Measurements from ENCODE around the gene C4BPB. TPM values are rescaled to one million over a fixed set of nuclear protein-coding genes. Genes with fewer than 3 reads are reported as not detected.
A peak's percentile ranks its signal among the peaks of the same experiment; 100 is the strongest.

The C4BPB gene
- total and polyA plus RNA-seq, 2 of the 13 experiments (the other 11 are each of a cell fraction or from before 2014, with no cell fraction given), result 155 to 266 TPM

DNA sequence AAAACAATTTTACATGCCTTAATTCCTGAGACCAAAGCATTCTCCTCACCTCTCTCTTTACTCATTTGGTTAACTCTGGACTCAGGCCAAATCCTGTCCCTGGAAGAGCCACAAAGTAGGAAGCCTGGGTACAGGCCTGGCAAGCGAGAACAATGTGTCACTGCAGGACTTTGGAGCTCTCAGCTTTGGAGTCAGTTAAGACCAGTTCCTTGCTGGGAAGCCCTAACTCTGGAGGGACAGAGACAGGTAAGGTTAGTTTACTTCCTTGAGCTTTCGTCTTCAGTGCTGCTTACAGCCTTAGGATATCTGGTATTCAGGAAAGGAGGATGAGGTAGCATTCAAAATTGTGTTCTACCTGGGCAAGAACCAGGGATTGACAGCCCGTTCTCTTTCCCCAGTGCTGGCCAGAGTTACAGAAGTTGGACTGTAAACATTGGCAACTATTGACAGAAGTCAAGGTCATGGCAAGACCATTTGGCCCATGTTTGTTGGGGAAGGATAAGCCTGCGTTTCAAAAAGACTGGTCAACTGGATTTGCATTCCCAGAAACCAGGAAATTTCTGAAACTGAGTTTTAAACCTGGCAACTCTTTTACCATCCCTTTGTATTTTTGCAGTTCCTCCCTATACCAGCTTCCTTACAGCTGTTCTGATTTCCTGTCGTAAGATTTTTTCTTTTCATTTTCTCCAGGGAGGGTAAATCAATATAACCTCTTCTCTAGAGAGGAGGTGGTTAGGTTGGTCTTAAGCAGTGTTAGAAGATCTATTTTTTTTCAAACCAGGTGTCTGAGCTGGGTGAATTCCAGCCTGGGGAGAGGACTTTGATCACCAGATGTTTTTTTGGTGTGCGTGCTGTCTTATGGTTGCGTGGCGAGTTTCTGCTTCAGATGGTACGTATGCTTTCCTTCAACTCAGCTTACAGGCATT, at the start of gene C4BPB (continued):
- TF ChIP-seq HNF4G (IDR thresholded peaks at IDR 0.05; ENCODE audit: borderline replicate concordance, low read depth, low read length), result peak; percentile 77; the same call in 1 of the 2 replicates
- peak; percentile 79; the same call in 1 of the 2 replicates for TF ChIP-seq HNF4G (CRISPR knock-in tag; IDR thresholded peaks at IDR 0.05; ENCODE audit: borderline replicate concordance, low read depth)
- no peak for TF ChIP-seq SNRNP70 (IDR thresholded peaks at IDR 0.05; ENCODE audit: low read depth, low read length)
- TF ChIP-seq ZFP1 (CRISPR knock-in tag; IDR thresholded peaks at IDR 0.05), result 0 out of 2 replicates have a peak, but pooled peaks have one; percentile 67
- no peak for TF ChIP-seq SNAPC2 (CRISPR knock-in tag; IDR thresholded peaks at IDR 0.05)
- peak; percentile 45; the same call in 1 of the 2 replicates for TF ChIP-seq TGIF2 (CRISPR knock-in tag; IDR thresholded peaks at IDR 0.05)
- peak; percentile 78 for TF ChIP-seq ONECUT2 (CRISPR knock-in tag; IDR thresholded peaks at IDR 0.05)
- TF ChIP-seq CBX2 (IDR thresholded peaks at IDR 0.05; ENCODE audit: low read depth, low read length), result no peak
- no peak for TF ChIP-seq CBX2 (CRISPR knock-in tag; IDR thresholded peaks at IDR 0.05; ENCODE audit: low read depth)
- TF ChIP-seq ZNF12 (CRISPR knock-in tag; IDR thresholded peaks at IDR 0.05), result 0 out of 2 replicates have a peak, but pooled peaks have one; percentile 20
- TF ChIP-seq ZBTB2 (CRISPR knock-in tag; IDR thresholded peaks at IDR 0.05; ENCODE audit: low read depth), result no peak
- TF ChIP-seq FOSL2 (CRISPR knock-in tag; IDR thresholded peaks at IDR 0.05), result peak; percentile 74
- TF ChIP-seq NFIC (IDR thresholded peaks at IDR 0.05; ENCODE audit: low read length), result peak; percentile 94
- peak; percentile 82 for TF ChIP-seq CREM (IDR thresholded peaks at IDR 0.05)
- no peak for TF ChIP-seq CREM (CRISPR knock-in tag; IDR thresholded peaks at IDR 0.05)
- peak; percentile 58; the same call in 1 of the 2 replicates for TF ChIP-seq SIN3A (IDR thresholded peaks at IDR 0.05; ENCODE audit: borderline replicate concordance, low read depth, low read length)
- TF ChIP-seq ZNF724P (CRISPR knock-in tag; IDR thresholded peaks at IDR 0.05; ENCODE audit: borderline replicate concordance), result no peak
- TF ChIP-seq PLRG1 (conservative IDR thresholded peaks at IDR 0.05), result no peak
- TF ChIP-seq USF2 (IDR thresholded peaks at IDR 0.05; ENCODE audit: low read depth, low read length), result no peak
- TF ChIP-seq USF2 (CRISPR knock-in tag; IDR thresholded peaks at IDR 0.05; ENCODE audit: borderline replicate concordance), result no peak
- TF ChIP-seq, protein P1, sequence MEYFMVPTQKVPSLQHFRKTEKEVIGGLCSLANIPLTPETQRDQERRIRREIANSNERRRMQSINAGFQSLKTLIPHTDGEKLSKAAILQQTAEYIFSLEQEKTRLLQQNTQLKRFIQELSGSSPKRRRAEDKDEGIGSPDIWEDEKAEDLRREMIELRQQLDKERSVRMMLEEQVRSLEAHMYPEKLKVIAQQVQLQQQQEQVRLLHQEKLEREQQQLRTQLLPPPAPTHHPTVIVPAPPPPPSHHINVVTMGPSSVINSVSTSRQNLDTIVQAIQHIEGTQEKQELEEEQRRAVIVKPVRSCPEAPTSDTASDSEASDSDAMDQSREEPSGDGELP (IDR thresholded peaks at IDR 0.05; ENCODE audit: borderline replicate concordance, low read depth), result peak; percentile 75
- 0 out of 2 replicates have a peak, but pooled peaks have one; percentile 48 for TF ChIP-seq ZFX (CRISPR knock-in tag; IDR thresholded peaks at IDR 0.05; ENCODE audit: low read depth)
- TF ChIP-seq KMT2A (CRISPR knock-in tag; IDR thresholded peaks at IDR 0.05), result no peak; the same call in 1 of the 2 replicates
- no peak for TF ChIP-seq STAT5B (CRISPR knock-in tag; IDR thresholded peaks at IDR 0.05)
- TF ChIP-seq ZNF572 (CRISPR knock-in tag; IDR thresholded peaks at IDR 0.05), result no peak
- TF ChIP-seq SP5 (CRISPR knock-in tag; IDR thresholded peaks at IDR 0.05; ENCODE audit: borderline replicate concordance, low read depth), result peak; percentile 60; the same call in 1 of the 2 replicates
- no peak for TF ChIP-seq MAZ (IDR thresholded peaks at IDR 0.05; ENCODE audit: borderline replicate concordance, low read depth, low read length)
- 0 out of 2 replicates have a peak, but pooled peaks have one; percentile 13 for TF ChIP-seq MAZ (CRISPR knock-in tag; IDR thresholded peaks at IDR 0.05; ENCODE audit: low read depth)
